DND-41 (cell line): ENCODE results near the gene CEP112.

Experiments used
- ATAC-seq: fragments of 200-7000 bp; cut with Tn5 transposase; 3 replicates; pipeline ENCODE4 v1.9.1; 2021; ENCODE audit warnings: low read depth; ENCODE audit not compliant: insufficient read depth
- DNase-seq: peaks from one replicate; pipeline ENCODE4 v3.0.0-alpha.2; 2020
- H2AFZ ChIP-seq: 2 replicates; pipeline ENCODE4 v1.6.0; 2012; ENCODE audit warnings: low read depth, low read length
- H3K27ac ChIP-seq: 2 replicates; pipeline ENCODE4 v1.5.1; 2012; ENCODE audit warnings: low read length, inconsistent platforms
- H3K27me3 ChIP-seq: fragments of 200-600 bp; sonication (generic); 2 replicates; pipeline ENCODE4 v1.6.0; 2012; ENCODE audit warnings: low read length, mild to moderate bottlenecking, inconsistent platforms; ENCODE audit not compliant: insufficient read depth, poor library complexity
- H3K36me3 ChIP-seq: 2 replicates; pipeline ENCODE4 v1.5.1; 2012; ENCODE audit warnings: low read length, inconsistent platforms; ENCODE audit not compliant: insufficient read depth
- H3K4me1 ChIP-seq: 2 replicates; pipeline ENCODE4 v1.5.1; 2012; ENCODE audit warnings: mild to moderate bottlenecking, low read length; ENCODE audit not compliant: insufficient read depth
- H3K4me2 ChIP-seq: 2 replicates; pipeline ENCODE4 v1.6.0; 2012; ENCODE audit warnings: mild to moderate bottlenecking, moderate library complexity, low read length, inconsistent platforms; ENCODE audit not compliant: insufficient read depth
- H3K4me3 ChIP-seq, 2 experiments: fragments of 200-600 bp in 1 of 2; shearing (Covaris generic) in 1 of 2; 2 replicates each; pipeline ENCODE4 v1.5.1; 2012 to 2016; ENCODE audit warnings: inconsistent platforms in 2 of 2, low read length in 2 of 2, mild to moderate bottlenecking in 2 of 2, low read depth in 1 of 2, moderate library complexity in 1 of 2
- H3K79me2 ChIP-seq: 2 replicates; pipeline ENCODE4 v1.6.0; 2012; ENCODE audit warnings: low read length, inconsistent platforms; ENCODE audit not compliant: insufficient read depth
- H3K9ac ChIP-seq: 2 replicates; pipeline ENCODE4 v1.6.0; 2012; ENCODE audit warnings: low read depth, mild to moderate bottlenecking, inconsistent platforms, low read length, moderate library complexity
- H3K9me3 ChIP-seq: 2 replicates; pipeline ENCODE4 v1.5.1; 2012; ENCODE audit warnings: low read length, moderate library complexity, mild to moderate bottlenecking, inconsistent platforms; ENCODE audit not compliant: insufficient read depth, severe bottlenecking
- H4K20me1 ChIP-seq: 2 replicates; pipeline ENCODE4 v1.6.0; 2012; ENCODE audit warnings: low read length; ENCODE audit not compliant: insufficient read depth
- CTCF ChIP-seq: IDR thresholded peaks from 2 replicates; pipeline ENCODE4 v1.5.1; 2012; ENCODE audit warnings: borderline replicate concordance, low read length, moderate library complexity, mild to moderate bottlenecking; ENCODE audit not compliant: poor library complexity, severe bottlenecking; ENCODE audit errors: extremely low read depth
- EZH2 ChIP-seq: IDR thresholded peaks from 3 replicates; pipeline ENCODE4 v1.6.1; 2012; ENCODE audit warnings: borderline replicate concordance, low read depth, mild to moderate bottlenecking, moderate library complexity, low read length, inconsistent platforms; ENCODE audit not compliant: severe bottlenecking

Gene CEP112

GRCh38 chr17:66178642-66179041 is 13.3 kb downstream of the CEP112 start:
- H3K27ac ChIP-seq: no peak overlapping the region
- peaks cover 5% of the 10 kb centered on the region; the same call in 1 of the 2 replicates for H3K36me3 ChIP-seq
- H3K9ac ChIP-seq: no peak overlapping the region
- H3K27me3 ChIP-seq: no peaks in the 10 kb centered on the region
- ATAC-seq: no peak
- no peak overlapping the region for H3K4me3 ChIP-seq
- no peaks in the 10 kb centered on the region for H4K20me1 ChIP-seq
- no peak for TF ChIP-seq EZH2
- no peak for TF ChIP-seq CTCF
- DNase-seq: no peak
- no peaks in the 10 kb centered on the region for H3K79me2 ChIP-seq
- no peaks in the 10 kb centered on the region for H3K4me1 ChIP-seq
- no peak overlapping the region for H2AFZ ChIP-seq
- no peaks in the 10 kb centered on the region for H3K9me3 ChIP-seq
- no peak overlapping the region for H3K4me2 ChIP-seq

- ATAC-seq: no peak
- Histone ChIP-seq H3K9me3 (no peaks in the 10 kb centered on the region), H3K27me3 (no peaks in the 10 kb centered on the region), H3K79me2 (no peaks in the 10 kb centered on the region), H3K9ac (no peak overlapping the region), H3K4me1 (no peaks in the 10 kb centered on the region), H3K4me3 (no peak overlapping the region), H3K36me3 (peaks cover 5% of the 10 kb centered on the region; the same call in 1 of the 2 replicates), H3K4me2 (no peak overlapping the region), H4K20me1 (no peaks in the 10 kb centered on the region), H3K27ac (no peak overlapping the region), H2AFZ (no peak overlapping the region)
- no peak for DNase-seq
- no peak for TF ChIP-seq CTCF
- TF ChIP-seq EZH2: no peak
These were observed 14.9 kb downstream of the CEP112 start for GRCh38 chr17:66177048-66177447.

GRCh38 chr17:66175892-66176291 is 16.0 kb downstream of the CEP112 start:
- H3K79me2 ChIP-seq: no peaks in the 10 kb centered on the region
- H3K4me3 ChIP-seq: no peak overlapping the region
- ATAC-seq (no peak), DNase-seq (no peak)
- no peak overlapping the region for H3K9ac ChIP-seq
- no peaks in the 10 kb centered on the region for H3K9me3 ChIP-seq
- H3K4me2 ChIP-seq: no peak overlapping the region
- H3K4me1 ChIP-seq: no peaks in the 10 kb centered on the region
- H3K27ac ChIP-seq: no peak overlapping the region
- no peak overlapping the region for H2AFZ ChIP-seq
- no peaks in the 10 kb centered on the region for H3K27me3 ChIP-seq
- TF ChIP-seq CTCF: no peak
- no peak for TF ChIP-seq EZH2
- no peaks in the 10 kb centered on the region for H3K36me3 ChIP-seq
- H4K20me1 ChIP-seq: no peaks in the 10 kb centered on the region

GRCh38 chr17:66172691-66173223 is 19.2 kb downstream of the CEP112 start:
- Histone ChIP-seq H3K4me1 (no peaks in the 10 kb centered on the region), H3K36me3 (no peaks in the 10 kb centered on the region), H3K27me3 (no peaks in the 10 kb centered on the region), H3K4me2 (no peak overlapping the region), H3K4me3 (no peak overlapping the region), H3K79me2 (no peaks in the 10 kb centered on the region), H3K9me3 (no peaks in the 10 kb centered on the region), H3K9ac (no peak overlapping the region), H3K27ac (no peak overlapping the region), H4K20me1 (no peaks in the 10 kb centered on the region), H2AFZ (no peak overlapping the region)
- DNase-seq (no peak), ATAC-seq (no peak)
- no peak for TF ChIP-seq EZH2
- no peak for TF ChIP-seq CTCF
